ENCODE results near the gene WDR1. TPM values are rescaled to one million over a fixed set of nuclear protein-coding genes. Genes with fewer than 3 reads are reported as not detected.

Gene WDR1
- total RNA-seq, 1 experiment from 2014 or later, result 258 TPM

DNA sequence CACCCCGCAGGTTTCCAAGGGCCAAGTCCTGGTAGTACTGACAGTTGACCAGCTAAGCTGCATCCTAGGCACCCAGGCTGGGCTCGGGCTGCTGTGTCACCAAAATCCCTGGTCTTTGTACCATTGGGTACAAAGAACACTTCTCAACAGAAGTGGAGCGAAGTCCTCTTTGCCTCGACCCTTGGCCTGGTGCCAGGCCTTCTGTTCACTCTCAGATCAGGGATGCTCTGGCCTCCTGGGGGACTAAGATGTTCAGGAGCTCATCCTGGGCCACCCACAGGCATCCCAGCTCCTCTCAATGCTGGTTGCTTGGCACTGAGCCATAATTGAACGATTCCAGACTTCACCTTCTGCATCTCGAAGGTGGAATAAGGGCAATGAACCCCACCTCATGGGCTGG, 81.5 kb downstream of the WDR1 start:
- Histone ChIP-seq H3K9me2 (ENCODE audit: insufficient read depth) (no peaks in the 10 kb centered on the region), H3F3A (ENCODE audit: insufficient read depth, low read depth) (peaks cover 17% of the 10 kb centered on the region; the same call in 1 of the 2 replicates), H3K4me1 (replicated peaks; ENCODE audit: insufficient read depth) (peaks cover 27% of the 10 kb centered on the region), H3K4me3 (no peak overlapping the region), H3K4me2 (no peak overlapping the region), H2AFZ (no peak overlapping the region), H3K27me3 (ENCODE audit: insufficient read depth, low read depth) (no peaks in the 10 kb centered on the region), H3K9me3 (ENCODE audit: insufficient read depth, low read depth) (no peaks in the 10 kb centered on the region), H4K20me1 (ENCODE audit: insufficient read depth) (no peaks in the 10 kb centered on the region), H3K27ac (no peak overlapping the region), H3K36me3 (ENCODE audit: low read depth) (no peaks in the 10 kb centered on the region), H3K79me2 (ENCODE audit: low read depth) (no peaks in the 10 kb centered on the region)
- ChIA-PET CTCF (no interaction called here), POLR2A (ENCODE audit: unreplicated experiment) (no interaction called here)
- intact Hi-C loops (cut with micrococcal nuclease; ENCODE audit: unreplicated experiment), result no loop called here
- DNase-seq, result no peak
- TF ChIP-seq, protein P1, sequence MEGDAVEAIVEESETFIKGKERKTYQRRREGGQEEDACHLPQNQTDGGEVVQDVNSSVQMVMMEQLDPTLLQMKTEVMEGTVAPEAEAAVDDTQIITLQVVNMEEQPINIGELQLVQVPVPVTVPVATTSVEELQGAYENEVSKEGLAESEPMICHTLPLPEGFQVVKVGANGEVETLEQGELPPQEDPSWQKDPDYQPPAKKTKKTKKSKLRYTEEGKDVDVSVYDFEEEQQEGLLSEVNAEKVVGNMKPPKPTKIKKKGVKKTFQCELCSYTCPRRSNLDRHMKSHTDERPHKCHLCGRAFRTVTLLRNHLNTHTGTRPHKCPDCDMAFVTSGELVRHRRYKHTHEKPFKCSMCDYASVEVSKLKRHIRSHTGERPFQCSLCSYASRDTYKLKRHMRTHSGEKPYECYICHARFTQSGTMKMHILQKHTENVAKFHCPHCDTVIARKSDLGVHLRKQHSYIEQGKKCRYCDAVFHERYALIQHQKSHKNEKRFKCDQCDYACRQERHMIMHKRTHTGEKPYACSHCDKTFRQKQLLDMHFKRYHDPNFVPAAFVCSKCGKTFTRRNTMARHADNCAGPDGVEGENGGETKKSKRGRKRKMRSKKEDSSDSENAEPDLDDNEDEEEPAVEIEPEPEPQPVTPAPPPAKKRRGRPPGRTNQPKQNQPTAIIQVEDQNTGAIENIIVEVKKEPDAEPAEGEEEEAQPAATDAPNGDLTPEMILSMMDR (conservative IDR thresholded peaks at IDR 0.05), result no peak
- no peak for TF ChIP-seq EZH2 (IDR thresholded peaks at IDR 0.05; ENCODE audit: low read depth)
- no TSS peak for BruUV-seq (replicated peaks)

DNA sequence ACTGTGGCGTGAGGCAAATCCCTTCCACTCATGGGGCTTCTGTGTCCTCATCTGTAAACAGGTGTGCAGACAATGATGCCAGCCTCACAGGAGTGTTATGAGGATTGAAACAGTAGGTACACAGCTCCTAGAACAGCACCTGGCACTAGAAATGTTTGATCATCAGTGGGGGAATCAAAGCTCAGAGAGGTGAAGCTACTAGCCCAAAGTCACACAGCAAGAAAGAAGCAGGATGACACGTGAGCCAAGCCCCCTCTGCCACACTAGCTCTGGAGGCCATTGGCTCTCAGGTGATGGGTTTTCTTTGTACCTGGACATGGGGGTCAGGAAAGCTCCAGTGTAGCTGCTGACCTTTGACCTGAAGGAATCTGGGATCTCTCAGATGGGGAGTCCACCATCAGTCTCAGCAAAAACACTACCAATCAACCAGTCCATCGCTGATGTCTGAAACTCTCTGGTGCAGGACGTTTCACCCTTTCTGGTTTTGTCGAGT, 81.9 kb downstream of the WDR1 start:
- Histone ChIP-seq H3F3A (ENCODE audit: insufficient read depth, low read depth) (peaks cover 17% of the 10 kb centered on the region; the same call in 1 of the 2 replicates), H3K4me1 (replicated peaks; ENCODE audit: insufficient read depth) (peaks cover 27% of the 10 kb centered on the region), H2AFZ (no peak overlapping the region), H3K4me3 (no peak overlapping the region), H3K27ac (no peak overlapping the region), H3K79me2 (ENCODE audit: low read depth) (no peaks in the 10 kb centered on the region), H3K9me2 (ENCODE audit: insufficient read depth) (no peaks in the 10 kb centered on the region), H3K36me3 (ENCODE audit: low read depth) (no peaks in the 10 kb centered on the region), H3K27me3 (ENCODE audit: insufficient read depth, low read depth) (no peaks in the 10 kb centered on the region), H4K20me1 (ENCODE audit: insufficient read depth) (no peaks in the 10 kb centered on the region), H3K9me3 (ENCODE audit: insufficient read depth, low read depth) (no peaks in the 10 kb centered on the region), H3K4me2 (no peak overlapping the region)
- POLR2A ChIA-PET (ENCODE audit: unreplicated experiment), result no interaction called here
- CTCF ChIA-PET, result no interaction called here
- BruUV-seq (replicated peaks), result no TSS peak
- TF ChIP-seq EZH2 (IDR thresholded peaks at IDR 0.05; ENCODE audit: low read depth), result no peak
- TF ChIP-seq, protein P1 (conservative IDR thresholded peaks at IDR 0.05), result no peak
- intact Hi-C loops (cut with micrococcal nuclease; ENCODE audit: unreplicated experiment), result no loop called here
- DNase-seq, result no peak

DNA sequence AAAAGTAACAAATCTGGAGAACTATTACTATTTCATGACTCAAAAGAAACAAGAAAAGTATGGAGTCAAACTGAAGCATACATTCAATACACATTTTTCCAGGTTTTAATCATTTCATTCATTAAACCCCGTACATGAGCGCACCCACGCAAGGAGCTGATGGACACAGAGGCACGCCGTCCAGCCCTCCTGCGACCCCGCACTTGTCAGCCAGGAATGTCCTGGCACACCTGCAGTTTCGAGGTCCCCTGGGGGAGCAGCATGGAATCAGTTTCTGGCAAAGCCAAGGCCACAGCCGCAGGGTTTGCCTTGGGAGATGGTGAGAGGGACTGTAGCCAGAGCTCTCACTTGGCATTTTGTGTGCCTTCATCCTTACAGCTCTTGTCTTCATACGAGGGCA, 82.5 kb downstream of the WDR1 start:
- Histone ChIP-seq H3K4me1 (replicated peaks; ENCODE audit: insufficient read depth) (peaks cover 28% of the 10 kb centered on the region), H3K36me3 (ENCODE audit: low read depth) (no peaks in the 10 kb centered on the region), H3K27me3 (ENCODE audit: insufficient read depth, low read depth) (no peaks in the 10 kb centered on the region), H3K4me3 (no peak overlapping the region), H3K9me3 (ENCODE audit: insufficient read depth, low read depth) (no peaks in the 10 kb centered on the region), H3K4me2 (peak overlapping the region; percentile 84; the same call in 1 of the 2 replicates), H4K20me1 (ENCODE audit: insufficient read depth) (no peaks in the 10 kb centered on the region), H3K9me2 (ENCODE audit: insufficient read depth) (no peaks in the 10 kb centered on the region), H3F3A (ENCODE audit: insufficient read depth, low read depth) (peaks cover 18% of the 10 kb centered on the region; the same call in 1 of the 2 replicates), H3K79me2 (ENCODE audit: low read depth) (no peaks in the 10 kb centered on the region), H3K27ac (peak overlapping the region; percentile 85; the same call in 1 of the 2 replicates), H2AFZ (no peak overlapping the region)
- intact Hi-C loops (cut with micrococcal nuclease; ENCODE audit: unreplicated experiment), result no loop called here
- POLR2A ChIA-PET (ENCODE audit: unreplicated experiment), result no interaction called here
- TF ChIP-seq EZH2 (IDR thresholded peaks at IDR 0.05; ENCODE audit: low read depth), result no peak
- TF ChIP-seq, protein P1 (conservative IDR thresholded peaks at IDR 0.05), result no peak
- no peak for DNase-seq
- BruUV-seq (replicated peaks), result no TSS peak
- CTCF ChIA-PET, result no interaction called here

Measured in PC-9 (cell line).